Neural progenitor cell (in vitro differentiated cells): ENCODE measurements around the gene OR52W1.

Experiments
- CTCF ChIP-seq: fragments of 200-600 bp; sonication (generic); IDR thresholded peaks from 2 replicates; pipeline ENCODE4 v1.5.1; 2017; ENCODE audit warnings: antibody characterized with exemption, mild to moderate bottlenecking
- EZH2phosphoT487 ChIP-seq: fragments of 200-600 bp; sonication (generic); IDR thresholded peaks from 2 replicates; pipeline ENCODE4 v1.6.1; 2017; ENCODE audit warnings: antibody characterized with exemption

- TF ChIP-seq EZH2phosphoT487 (no peak), CTCF (no peak)
Measured at GRCh38 chr11:6197466-6198200, 1.4 kb upstream of the OR52W1 start.
